ENCODE data around the gene PTPRN2.
"Not testable (repeated sequence)": the region's sequence is repeated elsewhere in the genome, so short reads cannot be mapped to it uniquely, and the experiment has no call there.

PTPRN2 gene

GRCh38 chr7:157701395-157702180 lies 886.0 kb downstream of the PTPRN2 start:
- not testable (repeated sequence) for H2BK5ac ChIP-seq (ENCODE audit: low read length); H3K79me2 ChIP-seq (ENCODE audit: control insufficient read depth, insufficient read depth, low read length); H4K8ac ChIP-seq (ENCODE audit: low read depth, low read length); H2BK120ac ChIP-seq (ENCODE audit: low read depth, low read length); H3K4me2 ChIP-seq (ENCODE audit: low read length); H3K4ac ChIP-seq (ENCODE audit: low read depth, low read length); H2BK15ac ChIP-seq (replicated peaks; ENCODE audit: low read depth); H3K23ac ChIP-seq (ENCODE audit: low read length); H3K27me3 ChIP-seq (ENCODE audit: insufficient read depth, low read length, poor library complexity); H3K9ac ChIP-seq (ENCODE audit: low read length); H3K56ac ChIP-seq (ENCODE audit: low read length); DNase-seq; H3K79me1 ChIP-seq (ENCODE audit: low read length); H4K5ac ChIP-seq (ENCODE audit: low read length); H3K18ac ChIP-seq (ENCODE audit: low read length); H3K4me1 ChIP-seq (ENCODE audit: control insufficient read depth, low read depth, low read length); H2AK5ac ChIP-seq (ENCODE audit: low read length); H3K27ac ChIP-seq (ENCODE audit: low read depth, low read length); H3K36me3 ChIP-seq (ENCODE audit: control insufficient read depth, insufficient read depth, low read length); H3K4me3 ChIP-seq (ENCODE audit: low read length)
- WGBS (ENCODE audit: extremely low coverage, insufficient coverage, low lambda C conversion rate) = no CpG with 5 or more reads among the region's 34 CpGs

- H2BK120ac ChIP-seq (ENCODE audit: low read depth, low read length) = no peak overlapping the region
- H3K23ac ChIP-seq (ENCODE audit: low read length) = no peak overlapping the region
- H3K79me1 ChIP-seq (ENCODE audit: low read length) = no peaks in the 10 kb centered on the region
- no peak overlapping the region for H3K27ac ChIP-seq (ENCODE audit: low read depth, low read length)
- H3K9ac ChIP-seq (ENCODE audit: low read length) = no peak overlapping the region
- H3K36me3 ChIP-seq (ENCODE audit: control insufficient read depth, insufficient read depth, low read length) = no peaks in the 10 kb centered on the region
- H3K4me2 ChIP-seq (ENCODE audit: low read length) = no peak overlapping the region
- H2BK15ac ChIP-seq (replicated peaks; ENCODE audit: low read depth) = no peak overlapping the region
- no peaks in the 10 kb centered on the region for H3K79me2 ChIP-seq (ENCODE audit: control insufficient read depth, insufficient read depth, low read length)
- no peak for DNase-seq
- H2BK5ac ChIP-seq (ENCODE audit: low read length) = no peak overlapping the region
- H3K4ac ChIP-seq (ENCODE audit: low read depth, low read length) = no peak overlapping the region
- H3K18ac ChIP-seq (ENCODE audit: low read length) = no peak overlapping the region
- H3K27me3 ChIP-seq (ENCODE audit: insufficient read depth, low read length, poor library complexity) = no peaks in the 10 kb centered on the region
- H3K4me3 ChIP-seq (ENCODE audit: low read length) = no peak overlapping the region
- no peaks in the 10 kb centered on the region for H3K4me1 ChIP-seq (ENCODE audit: control insufficient read depth, low read depth, low read length)
- no peak overlapping the region for H3K56ac ChIP-seq (ENCODE audit: low read length)
- H4K8ac ChIP-seq (ENCODE audit: low read depth, low read length) = no peak overlapping the region
- H2AK5ac ChIP-seq (ENCODE audit: low read length) = no peak overlapping the region
- WGBS (ENCODE audit: extremely low coverage, insufficient coverage, low lambda C conversion rate) = no CpG with 5 or more reads among the region's 19 CpGs
- no peak overlapping the region for H4K5ac ChIP-seq (ENCODE audit: low read length)
Observed at GRCh38 chr7:157700231-157701005, 887.2 kb downstream of the PTPRN2 start.

GRCh38 chr7:157699357-157700013 lies 888.1 kb downstream of the PTPRN2 start:
- no peak overlapping the region for H3K4ac ChIP-seq (ENCODE audit: low read depth, low read length)
- H3K56ac ChIP-seq (ENCODE audit: low read length) = no peak overlapping the region
- H3K36me3 ChIP-seq (ENCODE audit: control insufficient read depth, insufficient read depth, low read length) = no peaks in the 10 kb centered on the region
- H3K4me3 ChIP-seq (ENCODE audit: low read length) = no peak overlapping the region
- no peak overlapping the region for H2BK15ac ChIP-seq (replicated peaks; ENCODE audit: low read depth)
- no CpG with 5 or more reads among the region's 14 CpGs for WGBS (ENCODE audit: extremely low coverage, insufficient coverage, low lambda C conversion rate)
- H3K79me2 ChIP-seq (ENCODE audit: control insufficient read depth, insufficient read depth, low read length) = no peaks in the 10 kb centered on the region
- no peak overlapping the region for H3K4me2 ChIP-seq (ENCODE audit: low read length)
- no peak overlapping the region for H2AK5ac ChIP-seq (ENCODE audit: low read length)
- no peak overlapping the region for H2BK120ac ChIP-seq (ENCODE audit: low read depth, low read length)
- no peak for DNase-seq
- H3K4me1 ChIP-seq (ENCODE audit: control insufficient read depth, low read depth, low read length) = no peaks in the 10 kb centered on the region
- H4K5ac ChIP-seq (ENCODE audit: low read length) = no peak overlapping the region
- H2BK5ac ChIP-seq (ENCODE audit: low read length) = no peak overlapping the region
- H3K27me3 ChIP-seq (ENCODE audit: insufficient read depth, low read length, poor library complexity) = no peaks in the 10 kb centered on the region
- no peak overlapping the region for H3K27ac ChIP-seq (ENCODE audit: low read depth, low read length)
- no peak overlapping the region for H3K18ac ChIP-seq (ENCODE audit: low read length)
- H4K8ac ChIP-seq (ENCODE audit: low read depth, low read length) = no peak overlapping the region
- no peak overlapping the region for H3K23ac ChIP-seq (ENCODE audit: low read length)
- H3K9ac ChIP-seq (ENCODE audit: low read length) = no peak overlapping the region
- no peaks in the 10 kb centered on the region for H3K79me1 ChIP-seq (ENCODE audit: low read length)

GRCh38 chr7:157697287-157697686 lies 890.3 kb downstream of the PTPRN2 start:
- H3K27me3 ChIP-seq (ENCODE audit: insufficient read depth, low read length, poor library complexity) = peaks cover 19% of the 10 kb centered on the region

GRCh38 chr7:157695609-157696008 lies 892.0 kb downstream of the PTPRN2 start:
- H2AK5ac ChIP-seq (ENCODE audit: low read length); H3K56ac ChIP-seq (ENCODE audit: low read length); H3K4ac ChIP-seq (ENCODE audit: low read depth, low read length); H2BK15ac ChIP-seq (replicated peaks; ENCODE audit: low read depth); H3K27ac ChIP-seq (ENCODE audit: low read depth, low read length); H3K36me3 ChIP-seq (ENCODE audit: control insufficient read depth, insufficient read depth, low read length); H3K79me2 ChIP-seq (ENCODE audit: control insufficient read depth, insufficient read depth, low read length); H3K4me1 ChIP-seq (ENCODE audit: control insufficient read depth, low read depth, low read length); H3K18ac ChIP-seq (ENCODE audit: low read length); H4K8ac ChIP-seq (ENCODE audit: low read depth, low read length); H2BK120ac ChIP-seq (ENCODE audit: low read depth, low read length); H2BK5ac ChIP-seq (ENCODE audit: low read length); DNase-seq; H4K5ac ChIP-seq (ENCODE audit: low read length); H3K9ac ChIP-seq (ENCODE audit: low read length); H3K79me1 ChIP-seq (ENCODE audit: low read length); H3K23ac ChIP-seq (ENCODE audit: low read length); H3K4me3 ChIP-seq (ENCODE audit: low read length); H3K4me2 ChIP-seq (ENCODE audit: low read length): not testable (repeated sequence)
- peaks cover 32% of the 10 kb centered on the region for H3K27me3 ChIP-seq (ENCODE audit: insufficient read depth, low read length, poor library complexity)
- WGBS (ENCODE audit: extremely low coverage, insufficient coverage, low lambda C conversion rate) = no CpG with 5 or more reads among the region's 2 CpGs

More at GRCh38 chr7:157697287-157697686, 890.3 kb downstream of the PTPRN2 start:
- H2BK120ac ChIP-seq (ENCODE audit: low read depth, low read length); H3K23ac ChIP-seq (ENCODE audit: low read length); H3K18ac ChIP-seq (ENCODE audit: low read length); DNase-seq; H3K4ac ChIP-seq (ENCODE audit: low read depth, low read length); H3K4me3 ChIP-seq (ENCODE audit: low read length); H3K27ac ChIP-seq (ENCODE audit: low read depth, low read length); H3K56ac ChIP-seq (ENCODE audit: low read length); H3K79me2 ChIP-seq (ENCODE audit: control insufficient read depth, insufficient read depth, low read length); H3K4me1 ChIP-seq (ENCODE audit: control insufficient read depth, low read depth, low read length); H3K4me2 ChIP-seq (ENCODE audit: low read length); H4K8ac ChIP-seq (ENCODE audit: low read depth, low read length); H2AK5ac ChIP-seq (ENCODE audit: low read length); H2BK5ac ChIP-seq (ENCODE audit: low read length); H3K79me1 ChIP-seq (ENCODE audit: low read length); H2BK15ac ChIP-seq (replicated peaks; ENCODE audit: low read depth); H4K5ac ChIP-seq (ENCODE audit: low read length); H3K36me3 ChIP-seq (ENCODE audit: control insufficient read depth, insufficient read depth, low read length); H3K9ac ChIP-seq (ENCODE audit: low read length): not testable (repeated sequence)
- WGBS (ENCODE audit: extremely low coverage, insufficient coverage, low lambda C conversion rate) = no CpG with 5 or more reads among the region's 3 CpGs
